Measurements from ENCODE around the gene CEP120.

DNA sequence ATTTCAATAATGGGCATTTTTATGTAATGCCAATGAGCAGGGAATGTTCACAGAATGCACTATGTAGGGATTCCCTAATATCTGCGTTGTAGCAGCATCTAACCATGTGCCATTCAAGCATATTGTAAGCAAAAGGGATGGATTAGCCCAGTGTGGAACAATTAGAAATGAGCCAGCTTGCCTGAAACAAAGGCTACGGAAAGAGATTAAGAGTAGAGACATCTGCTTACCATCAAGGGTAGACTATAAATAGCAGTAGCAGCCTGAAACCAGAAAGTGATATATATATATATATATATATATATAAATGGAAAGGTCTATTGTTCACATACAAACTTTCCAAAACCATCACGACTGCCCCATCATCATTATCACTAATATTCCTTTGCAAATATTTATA lies 31.9 kb upstream of the CEP120 start:
- TF ChIP-seq, protein P1, sequence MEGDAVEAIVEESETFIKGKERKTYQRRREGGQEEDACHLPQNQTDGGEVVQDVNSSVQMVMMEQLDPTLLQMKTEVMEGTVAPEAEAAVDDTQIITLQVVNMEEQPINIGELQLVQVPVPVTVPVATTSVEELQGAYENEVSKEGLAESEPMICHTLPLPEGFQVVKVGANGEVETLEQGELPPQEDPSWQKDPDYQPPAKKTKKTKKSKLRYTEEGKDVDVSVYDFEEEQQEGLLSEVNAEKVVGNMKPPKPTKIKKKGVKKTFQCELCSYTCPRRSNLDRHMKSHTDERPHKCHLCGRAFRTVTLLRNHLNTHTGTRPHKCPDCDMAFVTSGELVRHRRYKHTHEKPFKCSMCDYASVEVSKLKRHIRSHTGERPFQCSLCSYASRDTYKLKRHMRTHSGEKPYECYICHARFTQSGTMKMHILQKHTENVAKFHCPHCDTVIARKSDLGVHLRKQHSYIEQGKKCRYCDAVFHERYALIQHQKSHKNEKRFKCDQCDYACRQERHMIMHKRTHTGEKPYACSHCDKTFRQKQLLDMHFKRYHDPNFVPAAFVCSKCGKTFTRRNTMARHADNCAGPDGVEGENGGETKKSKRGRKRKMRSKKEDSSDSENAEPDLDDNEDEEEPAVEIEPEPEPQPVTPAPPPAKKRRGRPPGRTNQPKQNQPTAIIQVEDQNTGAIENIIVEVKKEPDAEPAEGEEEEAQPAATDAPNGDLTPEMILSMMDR (conservative IDR thresholded peaks at IDR 0.05; ENCODE audit: low read depth, low read length) = no peak
- no peak for TF ChIP-seq EZH2 (IDR thresholded peaks at IDR 0.05; ENCODE audit: borderline replicate concordance, low read depth, low read length, poor library complexity, severe bottlenecking)
